HCEC 1CT (cell line): ENCODE data around the gene C19orf25.

Source experiments
- DNase-seq: peaks from one replicate; pipeline ENCODE4 v3.0.0-alpha.2; 2017

The C19orf25 gene

DNA sequence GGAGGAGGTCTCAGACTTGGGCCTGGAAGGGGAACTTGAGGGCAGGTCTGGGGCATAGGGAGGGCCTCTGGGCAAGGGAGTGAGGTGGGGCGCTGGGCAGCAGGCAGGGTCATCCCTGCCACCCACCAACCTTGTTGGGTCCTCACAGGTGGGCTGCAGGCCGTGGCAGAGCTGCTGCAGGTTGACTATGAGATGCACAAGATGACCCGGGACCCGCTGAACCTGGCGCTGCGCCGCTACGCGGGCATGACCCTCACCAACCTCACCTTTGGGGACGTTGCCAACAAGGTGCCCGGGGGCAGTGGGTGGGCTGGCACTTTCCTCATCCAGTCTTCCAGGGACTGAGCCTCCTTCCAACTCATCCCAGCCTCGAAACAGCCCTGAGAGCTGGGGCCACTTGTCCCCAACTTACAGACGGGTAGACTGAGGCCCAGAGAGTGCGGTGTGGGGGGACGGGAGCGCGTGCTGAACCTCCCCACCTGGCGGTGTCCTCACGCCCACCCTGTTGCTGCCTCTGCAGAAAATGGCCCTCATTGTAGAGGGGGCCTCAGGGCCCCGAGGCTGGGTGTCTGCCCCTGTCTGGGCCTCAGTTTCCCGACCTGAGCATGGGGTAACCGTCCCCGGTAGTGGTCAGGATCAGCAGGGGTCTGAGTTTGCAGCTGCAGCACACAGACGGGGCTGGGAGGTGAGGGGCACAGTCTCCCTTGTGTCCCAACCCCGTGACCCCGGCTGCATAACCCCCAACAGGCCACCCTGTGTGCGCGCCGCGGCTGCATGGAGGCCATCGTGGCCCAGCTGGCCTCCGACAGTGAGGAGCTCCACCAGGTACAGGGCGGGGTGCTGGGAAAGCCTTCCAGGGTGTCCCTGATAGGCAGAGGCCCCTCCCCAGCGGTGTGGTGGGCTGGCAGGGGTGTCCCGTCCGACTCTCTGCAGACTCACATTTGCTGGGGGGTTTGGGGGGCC is 18.7 kb downstream of the C19orf25 start:
- DNase-seq: no peak

GRCh38 chr19:1459479-1459878 is 19.5 kb downstream of the C19orf25 start:
- no peak for DNase-seq

- no peak for DNase-seq
Observed at GRCh38 chr19:1457892-1458291, 21.1 kb downstream of the C19orf25 start.

DNA sequence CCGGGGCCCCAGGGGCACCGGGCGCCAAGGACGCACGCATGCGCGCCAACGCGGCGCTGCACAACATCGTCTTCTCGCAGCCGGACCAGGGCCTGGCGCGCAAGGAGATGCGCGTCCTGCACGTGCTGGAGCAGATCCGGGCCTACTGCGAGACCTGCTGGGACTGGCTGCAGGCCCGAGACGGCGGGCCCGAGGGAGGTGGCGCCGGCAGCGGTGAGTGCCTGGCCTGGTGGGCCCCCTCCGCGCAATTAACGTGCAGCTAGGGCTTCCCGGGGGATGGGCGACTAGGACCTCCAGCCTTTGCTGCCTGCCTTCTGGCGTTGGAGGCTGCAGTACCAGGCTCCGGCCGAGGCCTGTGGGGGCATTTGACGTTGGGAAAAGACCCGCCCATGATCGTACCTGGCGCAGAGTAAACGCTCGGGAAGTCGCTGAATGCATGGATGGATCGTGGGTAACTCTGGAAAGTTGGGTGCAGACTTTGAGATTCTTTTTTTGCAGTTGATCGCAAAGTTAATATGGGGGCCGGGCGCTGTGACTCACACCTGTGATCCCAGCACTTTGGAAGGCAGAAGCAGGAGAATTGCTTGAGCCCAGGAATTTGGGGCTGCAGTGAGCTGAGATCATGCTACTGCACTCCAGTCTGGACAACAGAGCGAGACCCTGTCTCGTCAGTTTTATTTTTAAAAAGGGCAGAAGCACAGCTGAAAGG is 21.8 kb downstream of the C19orf25 start:
- DNase-seq: no peak

GRCh38 chr19:1456121-1456900 is 22.7 kb downstream of the C19orf25 start:
- DNase-seq: no peak

- peak; percentile 47 for DNase-seq
Observed at GRCh38 chr19:1455336-1456120, 23.5 kb downstream of the C19orf25 start.

GRCh38 chr19:1455002-1455335 is 24.0 kb downstream of the C19orf25 start:
- DNase-seq: no peak

DNA sequence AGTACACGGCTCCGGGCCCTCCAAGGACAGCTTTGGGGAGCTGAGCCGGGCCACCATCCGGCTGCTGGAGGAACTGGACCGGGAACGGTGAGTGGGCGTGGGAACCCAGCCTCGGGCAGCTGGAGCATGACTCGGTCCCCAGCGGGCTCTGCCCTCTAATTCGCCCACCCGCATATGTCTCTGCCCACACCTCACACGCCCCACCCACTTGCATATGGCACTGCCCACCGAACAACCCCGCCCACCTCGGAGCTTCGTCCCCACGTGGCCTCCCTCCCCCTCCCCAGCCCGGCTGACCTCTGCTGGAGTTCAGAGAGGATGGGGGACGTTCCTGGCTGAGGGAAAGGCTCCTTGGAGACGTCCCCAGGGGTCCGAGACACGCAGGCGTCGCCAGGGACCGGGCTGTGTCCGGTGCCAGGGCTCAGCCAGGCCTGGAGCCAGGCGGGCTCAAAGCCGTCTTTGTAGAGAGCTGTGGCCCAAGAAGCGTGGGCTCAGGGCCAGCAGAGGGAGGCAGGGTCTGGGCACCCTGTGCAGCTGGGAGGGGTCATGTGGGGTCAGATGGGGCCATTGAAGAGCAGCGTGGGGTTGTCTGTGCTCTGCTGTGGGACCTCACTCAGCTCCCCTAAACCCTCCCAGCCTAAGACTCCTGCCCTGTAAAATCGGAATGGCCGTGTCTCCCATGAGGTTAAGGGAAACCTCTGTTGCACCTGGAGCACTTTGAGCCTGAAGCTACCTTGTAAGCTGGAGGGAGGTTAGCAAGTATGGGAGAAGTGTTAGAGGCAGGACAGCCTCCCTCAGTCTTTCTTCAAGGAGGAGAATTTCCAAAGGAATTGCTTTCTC is 25.3 kb downstream of the C19orf25 start:
- no peak for DNase-seq

- DNase-seq: no peak
Observed at GRCh38 chr19:1452802-1453524, 26.1 kb downstream of the C19orf25 start.

- DNase-seq: no peak
Observed at GRCh38 chr19:1451916-1452801, 26.9 kb downstream of the C19orf25 start.

GRCh38 chr19:1450735-1451731 is 28.0 kb downstream of the C19orf25 start:
- DNase-seq: no peak

DNA sequence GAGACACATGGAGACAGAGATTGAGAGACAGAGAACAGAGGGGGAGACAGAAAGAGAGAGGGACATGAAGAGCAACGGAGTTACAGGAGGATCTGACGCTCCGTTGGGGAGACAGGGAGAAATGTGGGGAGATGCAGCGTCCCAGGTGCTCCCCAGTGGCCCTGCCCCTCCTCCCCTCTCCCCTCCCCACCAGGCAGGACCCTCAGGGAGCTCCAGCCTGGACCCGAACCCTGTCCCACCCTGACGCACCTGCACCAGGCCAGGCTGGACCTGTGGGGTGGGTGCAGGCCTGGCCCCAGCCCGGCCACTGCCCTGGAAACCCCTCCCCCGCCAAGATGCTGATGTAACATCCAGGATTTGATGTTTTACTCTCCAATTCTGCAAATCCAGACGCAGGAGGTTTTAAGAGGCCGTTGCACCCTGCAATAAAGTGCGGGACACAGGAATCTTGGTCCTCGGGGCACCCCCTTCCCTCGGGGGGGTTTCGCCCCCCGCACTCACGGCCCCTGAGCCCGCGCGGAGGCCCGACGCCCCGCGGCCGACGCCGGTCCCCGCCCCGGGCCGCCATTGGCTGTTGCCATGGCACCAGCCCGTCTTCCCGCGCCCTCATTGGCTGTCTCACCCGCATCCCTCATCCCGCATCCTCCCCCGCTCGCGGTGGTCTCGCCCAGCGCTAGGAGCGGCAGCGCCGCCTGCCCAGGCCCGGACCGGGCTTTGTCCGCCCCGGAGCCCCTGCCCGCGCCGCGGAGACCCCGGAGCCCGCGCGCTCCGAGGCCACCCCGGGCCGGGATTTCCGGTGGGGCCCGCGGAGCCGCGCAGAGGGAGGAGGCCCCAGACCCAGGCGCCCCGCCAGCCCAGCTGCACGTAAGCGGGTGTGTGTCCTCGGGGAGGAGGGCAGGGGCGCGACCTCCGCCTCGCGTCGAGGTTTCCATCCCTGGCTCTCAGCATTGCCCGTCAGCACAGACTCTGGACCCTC is 29.3 kb downstream of the C19orf25 start, which contains the start of gene APC2:
Gene APC2 (plus strand): TSS at position 655 of the 976 bp plus-strand sequence. CDS start 2,881 bp downstream, outside the sequence.
- no peak for DNase-seq

GRCh38 chr19:1447944-1448343 is 31.1 kb downstream of the C19orf25 start:
- no peak for DNase-seq

DNA sequence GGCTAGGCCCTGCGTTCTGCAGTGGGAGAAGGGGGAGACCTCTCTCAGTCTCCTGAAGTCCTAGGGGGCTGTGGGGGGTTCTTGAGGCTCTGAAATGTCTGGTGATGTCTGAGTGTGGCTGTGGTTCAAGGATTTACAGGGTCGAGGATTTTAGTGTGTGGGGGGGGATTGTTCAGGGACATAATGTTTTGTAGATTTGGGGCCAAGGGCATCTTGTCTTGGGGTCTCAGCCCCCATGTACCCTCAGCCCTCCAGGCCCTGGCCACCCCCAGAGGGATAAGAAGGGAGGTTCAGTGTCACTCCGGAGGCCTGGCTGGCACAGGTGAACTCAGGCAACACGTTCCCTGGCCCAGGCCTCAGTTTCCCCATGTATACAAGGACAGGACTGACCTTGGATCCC is 31.5 kb downstream of the C19orf25 start:
- no peak for DNase-seq

GRCh38 chr19:1446713-1447481 is 32.1 kb downstream of the C19orf25 start:
- no peak for DNase-seq
